GM19328 (cell line): ENCODE data around the gene RNF40.
A peak's percentile ranks its signal among the peaks of the same experiment; 100 is the strongest.

Experiments used
- ATAC-seq: cut with Tn5 transposase; IDR thresholded peaks from one replicate; pipeline ENCODE4 v1.9.1; 2021; ENCODE audit warnings: mild to moderate bottlenecking, moderate library complexity; ENCODE audit not compliant: unreplicated experiment

Gene RNF40

GRCh38 chr16:30761928-30762902 lies at the start of gene RNF40, which contains the start of gene CFAP119:
Gene RNF40 (plus strand): TSS chr16:30762322. CDS start chr16:30762546, 224 bp downstream.
Gene CFAP119 (minus strand): TSS chr16:30762062. CDS start chr16:30761748, 314 bp downstream.
- ATAC-seq, result peak; percentile 87

- no peak for ATAC-seq
These were observed 46.2 kb upstream of the RNF40 start for GRCh38 chr16:30715750-30716445.

GRCh38 chr16:30720086-30720485 lies 42.0 kb upstream of the RNF40 start:
- no peak for ATAC-seq

- ATAC-seq, result no peak
These were observed 41.4 kb upstream of the RNF40 start for GRCh38 chr16:30720694-30721093.

GRCh38 chr16:30721167-30721566 lies 41.0 kb upstream of the RNF40 start:
- no peak for ATAC-seq

GRCh38 chr16:30721606-30722005 lies 40.5 kb upstream of the RNF40 start:
- no peak for ATAC-seq

- ATAC-seq, result no peak
These were observed 39.7 kb upstream of the RNF40 start for GRCh38 chr16:30722443-30722842.

- no peak for ATAC-seq
These were observed 39.2 kb upstream of the RNF40 start for GRCh38 chr16:30722916-30723315.

GRCh38 chr16:30723725-30724355 lies 38.3 kb upstream of the RNF40 start:
- no peak for ATAC-seq

- ATAC-seq, result no peak
These were observed 37.3 kb upstream of the RNF40 start for GRCh38 chr16:30724641-30725417.

- ATAC-seq, result no peak
These were observed 36.7 kb upstream of the RNF40 start for GRCh38 chr16:30725418-30725792.

- no peak for ATAC-seq
These were observed 33.8 kb upstream of the RNF40 start for GRCh38 chr16:30728321-30728720.

GRCh38 chr16:30728899-30729672 lies 33.0 kb upstream of the RNF40 start:
- ATAC-seq, result no peak

GRCh38 chr16:30731411-30731810 lies 30.7 kb upstream of the RNF40 start:
- ATAC-seq, result no peak

GRCh38 chr16:30736995-30737793 lies 24.9 kb upstream of the RNF40 start:
- ATAC-seq, result no peak

GRCh38 chr16:30737794-30738648 lies 24.1 kb upstream of the RNF40 start:
- ATAC-seq, result no peak

GRCh38 chr16:30738984-30739951 lies 22.9 kb upstream of the RNF40 start:
- no peak for ATAC-seq
